GM23338 (cell line): ENCODE results near the gene FUBP1. TPM values are rescaled to one million over a fixed set of nuclear protein-coding genes. Genes with fewer than 3 reads are reported as not detected.

Experiments
- ATAC-seq: fragments of 200-7000 bp; cut with Tn5 transposase; 3 replicates; pipeline ENCODE4 v1.9.1; 2020
- DNase-seq: peaks from one replicate; pipeline ENCODE4 v3.0.0-alpha.2; 2015; ENCODE audit warnings: low spot score
- H2AFZ ChIP-seq: fragments of 200-600 bp; sonication (generic); 2 replicates; pipeline ENCODE4 v1.8.0; 2016; ENCODE audit warnings: antibody characterized with exemption, mild to moderate bottlenecking, moderate library complexity
- H3F3A ChIP-seq: fragments of 200-600 bp; sonication (generic); replicated peaks from 2 replicates; pipeline ENCODE4 v1.8.0; 2017; ENCODE audit warnings: antibody characterized with exemption, mixed run types, low read depth
- H3K27ac ChIP-seq: fragments of 200-600 bp; sonication (generic); 2 replicates; pipeline ENCODE4 v1.6.1; 2016; ENCODE audit warnings: low read depth
- H3K27me3 ChIP-seq: fragments of 200-600 bp; sonication (generic); 2 replicates; pipeline ENCODE4 v1.8.0; 2016; ENCODE audit warnings: mild to moderate bottlenecking, mixed run types, moderate library complexity; ENCODE audit not compliant: insufficient read depth
- H3K36me3 ChIP-seq: fragments of 200-600 bp; sonication (generic); 2 replicates; pipeline ENCODE4 v1.8.0; 2016; ENCODE audit warnings: mild to moderate bottlenecking; ENCODE audit not compliant: insufficient read depth
- H3K4me1 ChIP-seq: fragments of 200-600 bp; sonication (generic); 2 replicates; pipeline ENCODE4 v1.8.0; 2016; ENCODE audit warnings: mild to moderate bottlenecking, moderate library complexity; ENCODE audit not compliant: insufficient read depth
- H3K4me2 ChIP-seq: fragments of 200-600 bp; sonication (generic); 2 replicates; pipeline ENCODE4 v1.7.1; 2017; ENCODE audit warnings: mixed run types
- H3K4me3 ChIP-seq: fragments of 200-600 bp; sonication (generic); 2 replicates; pipeline ENCODE4 v1.6.1; 2016; ENCODE audit warnings: mixed run types
- H3K79me2 ChIP-seq: fragments of 200-600 bp; sonication (generic); replicated peaks from 2 replicates; pipeline ENCODE4 v1.8.0; 2017; ENCODE audit warnings: mild to moderate bottlenecking; ENCODE audit not compliant: insufficient read depth
- H3K9me2 ChIP-seq: fragments of 200-600 bp; sonication (generic); 2 replicates; pipeline ENCODE4 v1.8.0; 2017; ENCODE audit not compliant: insufficient read depth
- H4K20me1 ChIP-seq: fragments of 200-600 bp; sonication (generic); replicated peaks from 2 replicates; pipeline ENCODE4 v1.8.0; 2017; ENCODE audit warnings: mild to moderate bottlenecking; ENCODE audit not compliant: insufficient read depth
- H3K27ac Mint-ChIP-seq: 2 replicates; pipeline ENCODE4 v1.8.0; 2020; ENCODE audit warnings: inconsistent platforms, mild to moderate bottlenecking, moderate library complexity, mixed read lengths
- H3K27me3 Mint-ChIP-seq: 3 replicates; pipeline ENCODE4 v1.8.0; 2022; ENCODE audit warnings: low read depth, mild to moderate bottlenecking, moderate library complexity, mixed read lengths, inconsistent platforms; ENCODE audit not compliant: insufficient read depth, poor library complexity
- H3K36me3 Mint-ChIP-seq: 3 replicates; pipeline ENCODE4 v1.8.0; 2021; ENCODE audit warnings: low read depth, mild to moderate bottlenecking, inconsistent platforms, moderate library complexity, mixed read lengths
- H3K4me1 Mint-ChIP-seq: 3 replicates; pipeline ENCODE4 v1.8.0; 2020; ENCODE audit warnings: mild to moderate bottlenecking, inconsistent platforms, mixed read lengths
- H3K4me3 Mint-ChIP-seq: 3 replicates; pipeline ENCODE4 v1.8.0; 2021; ENCODE audit warnings: moderate library complexity, mild to moderate bottlenecking, inconsistent platforms, mixed read lengths
- H3K9me3 Mint-ChIP-seq: 3 replicates; pipeline ENCODE4 v1.8.0; 2020; ENCODE audit warnings: moderate library complexity, mild to moderate bottlenecking, inconsistent platforms, mixed read lengths
- ETS1 ChIP-seq: IDR thresholded peaks from 2 replicates; pipeline ENCODE4 v1.6.1; 2016; ENCODE audit warnings: antibody characterized with exemption
- EZH2 ChIP-seq: fragments of 200-600 bp; sonication (generic); IDR thresholded peaks from one replicate; pipeline ENCODE4 v1.8.0; 2017; ENCODE audit warnings: antibody characterized with exemption, mild to moderate bottlenecking, low read depth; ENCODE audit not compliant: unreplicated experiment
- JUNB ChIP-seq: IDR thresholded peaks from one replicate; pipeline ENCODE4 v1.6.1; 2016; ENCODE audit warnings: antibody characterized with exemption; ENCODE audit not compliant: unreplicated experiment
- POLR2AphosphoS5 ChIP-seq: IDR thresholded peaks from 2 replicates; pipeline ENCODE4 v1.6.1; 2016; ENCODE audit warnings: antibody characterized with exemption, low read depth
- REST ChIP-seq: IDR thresholded peaks from one replicate; pipeline ENCODE4 v1.6.1; 2018; ENCODE audit warnings: antibody characterized with exemption; ENCODE audit not compliant: unreplicated experiment
- STAT1 ChIP-seq: IDR thresholded peaks from one replicate; pipeline ENCODE4 v1.6.1; 2016; ENCODE audit warnings: antibody characterized with exemption; ENCODE audit not compliant: unreplicated experiment
- ZNF114 ChIP-seq: fragments of 250-450 bp; sonication (Bioruptor Pico); IDR thresholded peaks from 2 replicates; pipeline ENCODE4 v1.5.0; 2020; ENCODE audit warnings: mild to moderate bottlenecking, moderate library complexity
- polyA plus RNA-seq: library from polyadenylated mRNA; unstranded; fragments of >200 nt; fragmentation: Nextera tagmentation; extraction: Ambion mirVana; gene quantifications from 2 replicates; pipeline ENCODE4 v1.2.1, GENCODE V29; 2016
- total RNA-seq: library from RNA; depleted of rRNA; stranded (reverse); fragments of >200 nt; shearing (Covaris generic); gene quantifications from 2 replicates; pipeline ENCODE4 v1.2.3, GENCODE V29; 2014
- TF ChIP-seq, protein P1 (sequence below), 2 experiments: fragments of 200-600 bp in 1 of 2; sonication (generic) in 1 of 2; conservative IDR thresholded peaks; 2 replicates each; pipeline versions ENCODE4 v1.5.1 to v1.6.1; 2016 to 2017; ENCODE audit warnings: antibody characterized with exemption in 2 of 2, low read depth in 2 of 2, mild to moderate bottlenecking in 2 of 2, moderate library complexity in 1 of 2

Gene FUBP1
- total and polyA plus RNA-seq, 2 experiments from 2014 or later: 212 to 308 TPM

- Mint-ChIP-seq H3K4me3 (no peak overlapping the region), H3K36me3 (peaks cover 22% of the 10 kb centered on the region), H3K4me1 (peaks cover 39% of the 10 kb centered on the region), H3K9me3 (no peaks in the 10 kb centered on the region), H3K27ac (no peak overlapping the region), H3K27me3 (peaks cover 12% of the 10 kb centered on the region)
- peak overlapping the region; percentile 73 for H3K4me2 ChIP-seq
- no peaks in the 10 kb centered on the region for H3K27me3 ChIP-seq
- H3K9me2 ChIP-seq: no peaks in the 10 kb centered on the region
- peaks cover 37% of the 10 kb centered on the region for H4K20me1 ChIP-seq
- peaks cover 50% of the 10 kb centered on the region for H3K4me1 ChIP-seq
- ATAC-seq (no peak), DNase-seq (no peak)
- TF ChIP-seq STAT1: no peak
- TF ChIP-seq ETS1: no peak
- H3K4me3 ChIP-seq: peak overlapping the region; percentile 81
- H3K36me3 ChIP-seq: no peaks in the 10 kb centered on the region; the same call in 1 of the 2 replicates
- H3F3A ChIP-seq: no peaks in the 10 kb centered on the region
- H3K27ac ChIP-seq: no peak overlapping the region
- H3K79me2 ChIP-seq: peaks cover 91% of the 10 kb centered on the region
- H2AFZ ChIP-seq: no peak overlapping the region
Measured at GRCh38 chr1:77977989-77978292, 931 bp downstream of the FUBP1 start.

GRCh38 chr1:77976433-77977076, 2.3 kb downstream of the FUBP1 start:
- Histone ChIP-seq H3K4me3 (peak overlapping the region; percentile 81), H3K36me3 (no peaks in the 10 kb centered on the region; the same call in 1 of the 2 replicates), H3K4me2 (peak overlapping the region; percentile 73), H3K79me2 (peaks cover 94% of the 10 kb centered on the region), H3F3A (no peaks in the 10 kb centered on the region), H2AFZ (no peak overlapping the region), H3K9me2 (no peaks in the 10 kb centered on the region), H3K4me1 (peaks cover 58% of the 10 kb centered on the region), H3K27me3 (no peaks in the 10 kb centered on the region), H4K20me1 (peaks cover 40% of the 10 kb centered on the region), H3K27ac (no peak overlapping the region)
- DNase-seq: no peak
- Mint-ChIP-seq H3K4me3 (no peak overlapping the region; the same call in 2 of the 3 replicates), H3K36me3 (peaks cover 31% of the 10 kb centered on the region), H3K4me1 (peaks cover 39% of the 10 kb centered on the region), H3K27ac (peak overlapping the region; percentile 88), H3K27me3 (peaks cover 15% of the 10 kb centered on the region), H3K9me3 (no peaks in the 10 kb centered on the region)
- no peak for ATAC-seq
- TF ChIP-seq JUNB: no peak
- TF ChIP-seq EZH2: no peak
- no peak for TF ChIP-seq REST
- TF ChIP-seq POLR2AphosphoS5: no peak
- TF ChIP-seq, protein P1, sequence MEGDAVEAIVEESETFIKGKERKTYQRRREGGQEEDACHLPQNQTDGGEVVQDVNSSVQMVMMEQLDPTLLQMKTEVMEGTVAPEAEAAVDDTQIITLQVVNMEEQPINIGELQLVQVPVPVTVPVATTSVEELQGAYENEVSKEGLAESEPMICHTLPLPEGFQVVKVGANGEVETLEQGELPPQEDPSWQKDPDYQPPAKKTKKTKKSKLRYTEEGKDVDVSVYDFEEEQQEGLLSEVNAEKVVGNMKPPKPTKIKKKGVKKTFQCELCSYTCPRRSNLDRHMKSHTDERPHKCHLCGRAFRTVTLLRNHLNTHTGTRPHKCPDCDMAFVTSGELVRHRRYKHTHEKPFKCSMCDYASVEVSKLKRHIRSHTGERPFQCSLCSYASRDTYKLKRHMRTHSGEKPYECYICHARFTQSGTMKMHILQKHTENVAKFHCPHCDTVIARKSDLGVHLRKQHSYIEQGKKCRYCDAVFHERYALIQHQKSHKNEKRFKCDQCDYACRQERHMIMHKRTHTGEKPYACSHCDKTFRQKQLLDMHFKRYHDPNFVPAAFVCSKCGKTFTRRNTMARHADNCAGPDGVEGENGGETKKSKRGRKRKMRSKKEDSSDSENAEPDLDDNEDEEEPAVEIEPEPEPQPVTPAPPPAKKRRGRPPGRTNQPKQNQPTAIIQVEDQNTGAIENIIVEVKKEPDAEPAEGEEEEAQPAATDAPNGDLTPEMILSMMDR (conservative IDR thresholded peaks at IDR 0.05; ENCODE audit: low read depth in 2 of 2): no peak
- no peak for TF ChIP-seq ETS1
- no peak for TF ChIP-seq ZNF114 (CRISPR knock-in tag)
